Measurements from ENCODE around the gene ELOVL4.

The ELOVL4 gene

GRCh38 chr6:79911992-79912391 lies 35.4 kb downstream of the ELOVL4 start:
- no peak overlapping the region for H3K4me3 ChIP-seq (ENCODE audit: low read depth, low read length)
- H3K36me3 ChIP-seq (ENCODE audit: control insufficient read depth, insufficient read depth, low read length): no peaks in the 10 kb centered on the region
- H3K9me3 ChIP-seq (ENCODE audit: control insufficient read depth, insufficient read depth, low read depth, low read length): no peaks in the 10 kb centered on the region
- no peak overlapping the region for H3K27ac ChIP-seq (ENCODE audit: low read depth, low read length)
- no peaks in the 10 kb centered on the region; the same call in 1 of the 2 replicates for H3K4me1 ChIP-seq (ENCODE audit: control insufficient read depth, insufficient read depth, low read length)
- no peaks in the 10 kb centered on the region for H3K27me3 ChIP-seq (ENCODE audit: control insufficient read depth, insufficient read depth, low read length)
- no peak overlapping the region for H3K9ac ChIP-seq (ENCODE audit: low read length)

- Histone ChIP-seq H3K4me3 (ENCODE audit: low read depth, low read length) (no peak overlapping the region), H3K27ac (ENCODE audit: low read depth, low read length) (no peak overlapping the region), H3K27me3 (ENCODE audit: control insufficient read depth, insufficient read depth, low read length) (no peaks in the 10 kb centered on the region), H3K36me3 (ENCODE audit: control insufficient read depth, insufficient read depth, low read length) (no peaks in the 10 kb centered on the region), H3K9me3 (ENCODE audit: control insufficient read depth, insufficient read depth, low read depth, low read length) (no peaks in the 10 kb centered on the region), H3K4me1 (ENCODE audit: control insufficient read depth, insufficient read depth, low read length) (no peaks in the 10 kb centered on the region; the same call in 1 of the 2 replicates), H3K9ac (ENCODE audit: low read length) (no peak overlapping the region)
Measured at GRCh38 chr6:79909517-79909916, 37.8 kb downstream of the ELOVL4 start.

- no peaks in the 10 kb centered on the region for H3K9me3 ChIP-seq (ENCODE audit: control insufficient read depth, insufficient read depth, low read depth, low read length)
- no peaks in the 10 kb centered on the region for H3K4me1 ChIP-seq (ENCODE audit: control insufficient read depth, insufficient read depth, low read length)
- no peak overlapping the region for H3K27ac ChIP-seq (ENCODE audit: low read depth, low read length)
- no peak overlapping the region for H3K4me3 ChIP-seq (ENCODE audit: low read depth, low read length)
- no peak overlapping the region for H3K9ac ChIP-seq (ENCODE audit: low read length)
- no peaks in the 10 kb centered on the region for H3K36me3 ChIP-seq (ENCODE audit: control insufficient read depth, insufficient read depth, low read length)
- no peaks in the 10 kb centered on the region for H3K27me3 ChIP-seq (ENCODE audit: control insufficient read depth, insufficient read depth, low read length)
Measured at GRCh38 chr6:79902046-79902445, 45.3 kb downstream of the ELOVL4 start.

- H3K9ac ChIP-seq (ENCODE audit: low read length): no peak overlapping the region
- no peak overlapping the region for H3K4me3 ChIP-seq (ENCODE audit: low read depth, low read length)
- no peak overlapping the region for H3K27ac ChIP-seq (ENCODE audit: low read depth, low read length)
- no peaks in the 10 kb centered on the region for H3K9me3 ChIP-seq (ENCODE audit: control insufficient read depth, insufficient read depth, low read depth, low read length)
- no peaks in the 10 kb centered on the region for H3K27me3 ChIP-seq (ENCODE audit: control insufficient read depth, insufficient read depth, low read length)
- no peaks in the 10 kb centered on the region for H3K4me1 ChIP-seq (ENCODE audit: control insufficient read depth, insufficient read depth, low read length)
- H3K36me3 ChIP-seq (ENCODE audit: control insufficient read depth, insufficient read depth, low read length): no peaks in the 10 kb centered on the region
Measured at GRCh38 chr6:79898076-79898475, 49.3 kb downstream of the ELOVL4 start.

- no peak overlapping the region for H3K27ac ChIP-seq (ENCODE audit: low read depth, low read length)
Measured at GRCh38 chr6:79896075-79896449, 51.3 kb downstream of the ELOVL4 start.

GRCh38 chr6:79895382-79896074 lies 51.8 kb downstream of the ELOVL4 start:
- H3K27ac ChIP-seq (ENCODE audit: low read depth, low read length): no peak overlapping the region
- no peaks in the 10 kb centered on the region for H3K36me3 ChIP-seq (ENCODE audit: control insufficient read depth, insufficient read depth, low read length)
- H3K9me3 ChIP-seq (ENCODE audit: control insufficient read depth, insufficient read depth, low read depth, low read length): 0 out of 2 replicates have a peak, but pooled peaks cover 2% of the 10 kb centered on the region
- H3K9ac ChIP-seq (ENCODE audit: low read length): no peak overlapping the region
- no peaks in the 10 kb centered on the region for H3K4me1 ChIP-seq (ENCODE audit: control insufficient read depth, insufficient read depth, low read length)
- no peaks in the 10 kb centered on the region for H3K27me3 ChIP-seq (ENCODE audit: control insufficient read depth, insufficient read depth, low read length)
- no peak overlapping the region for H3K4me3 ChIP-seq (ENCODE audit: low read depth, low read length)

More at GRCh38 chr6:79896075-79896449, 51.3 kb downstream of the ELOVL4 start:
- Histone ChIP-seq H3K36me3 (ENCODE audit: control insufficient read depth, insufficient read depth, low read length) (no peaks in the 10 kb centered on the region), H3K9ac (ENCODE audit: low read length) (no peak overlapping the region), H3K4me3 (ENCODE audit: low read depth, low read length) (no peak overlapping the region), H3K9me3 (ENCODE audit: control insufficient read depth, insufficient read depth, low read depth, low read length) (0 out of 2 replicates have a peak, but pooled peaks cover 2% of the 10 kb centered on the region), H3K27me3 (ENCODE audit: control insufficient read depth, insufficient read depth, low read length) (no peaks in the 10 kb centered on the region), H3K4me1 (ENCODE audit: control insufficient read depth, insufficient read depth, low read length) (no peaks in the 10 kb centered on the region)

- peaks cover 4% of the 10 kb centered on the region; the same call in 1 of the 2 replicates for H3K9me3 ChIP-seq (ENCODE audit: control insufficient read depth, insufficient read depth, low read depth, low read length)
- H3K36me3 ChIP-seq (ENCODE audit: control insufficient read depth, insufficient read depth, low read length): no peaks in the 10 kb centered on the region
- no peak overlapping the region for H3K4me3 ChIP-seq (ENCODE audit: low read depth, low read length)
- H3K27ac ChIP-seq (ENCODE audit: low read depth, low read length): no peak overlapping the region
- H3K9ac ChIP-seq (ENCODE audit: low read length): no peak overlapping the region
- H3K4me1 ChIP-seq (ENCODE audit: control insufficient read depth, insufficient read depth, low read length): no peaks in the 10 kb centered on the region
- no peaks in the 10 kb centered on the region for H3K27me3 ChIP-seq (ENCODE audit: control insufficient read depth, insufficient read depth, low read length)
Measured at GRCh38 chr6:79894939-79895338, 52.4 kb downstream of the ELOVL4 start.

GRCh38 chr6:79888587-79888986 lies 58.8 kb downstream of the ELOVL4 start:
- Histone ChIP-seq H3K4me3 (ENCODE audit: low read depth, low read length) (no peak overlapping the region), H3K27me3 (ENCODE audit: control insufficient read depth, insufficient read depth, low read length) (no peaks in the 10 kb centered on the region; the same call in 1 of the 2 replicates)

GRCh38 chr6:79878142-79878748 lies 69.1 kb downstream of the ELOVL4 start:
- Histone ChIP-seq H3K27ac (ENCODE audit: low read depth, low read length) (no peak overlapping the region), H3K36me3 (ENCODE audit: control insufficient read depth, insufficient read depth, low read length) (no peaks in the 10 kb centered on the region), H3K4me1 (ENCODE audit: control insufficient read depth, insufficient read depth, low read length) (no peaks in the 10 kb centered on the region), H3K9ac (ENCODE audit: low read length) (no peak overlapping the region), H3K4me3 (ENCODE audit: low read depth, low read length) (no peak overlapping the region), H3K27me3 (ENCODE audit: control insufficient read depth, insufficient read depth, low read length) (no peaks in the 10 kb centered on the region), H3K9me3 (ENCODE audit: control insufficient read depth, insufficient read depth, low read depth, low read length) (no peaks in the 10 kb centered on the region)

More at GRCh38 chr6:79888587-79888986, 58.8 kb downstream of the ELOVL4 start:
- Histone ChIP-seq H3K4me1 (ENCODE audit: control insufficient read depth, insufficient read depth, low read length) (no peaks in the 10 kb centered on the region), H3K9ac (ENCODE audit: low read length) (no peak overlapping the region), H3K36me3 (ENCODE audit: control insufficient read depth, insufficient read depth, low read length) (no peaks in the 10 kb centered on the region), H3K27ac (ENCODE audit: low read depth, low read length) (no peak overlapping the region), H3K9me3 (ENCODE audit: control insufficient read depth, insufficient read depth, low read depth, low read length) (peaks cover 4% of the 10 kb centered on the region; the same call in 1 of the 2 replicates)

- no peak overlapping the region for H3K27ac ChIP-seq (ENCODE audit: low read depth, low read length)
- no peaks in the 10 kb centered on the region for H3K36me3 ChIP-seq (ENCODE audit: control insufficient read depth, insufficient read depth, low read length)
- H3K27me3 ChIP-seq (ENCODE audit: control insufficient read depth, insufficient read depth, low read length): no peaks in the 10 kb centered on the region
- peaks cover 4% of the 10 kb centered on the region; the same call in 1 of the 2 replicates for H3K4me1 ChIP-seq (ENCODE audit: control insufficient read depth, insufficient read depth, low read length)
- no peak overlapping the region for H3K9ac ChIP-seq (ENCODE audit: low read length)
- H3K4me3 ChIP-seq (ENCODE audit: low read depth, low read length): no peak overlapping the region
- no peaks in the 10 kb centered on the region for H3K9me3 ChIP-seq (ENCODE audit: control insufficient read depth, insufficient read depth, low read depth, low read length)
Measured at GRCh38 chr6:79874531-79875134, 72.7 kb downstream of the ELOVL4 start.

- H3K9me3 ChIP-seq (ENCODE audit: control insufficient read depth, insufficient read depth, low read depth, low read length): no peaks in the 10 kb centered on the region
- H3K4me1 ChIP-seq (ENCODE audit: control insufficient read depth, insufficient read depth, low read length): peaks cover 14% of the 10 kb centered on the region
- no peaks in the 10 kb centered on the region for H3K27me3 ChIP-seq (ENCODE audit: control insufficient read depth, insufficient read depth, low read length)
- no peak overlapping the region for H3K27ac ChIP-seq (ENCODE audit: low read depth, low read length)
- H3K9ac ChIP-seq (ENCODE audit: low read length): no peak overlapping the region
- no peaks in the 10 kb centered on the region for H3K36me3 ChIP-seq (ENCODE audit: control insufficient read depth, insufficient read depth, low read length)
- H3K4me3 ChIP-seq (ENCODE audit: low read depth, low read length): no peak overlapping the region
Measured at GRCh38 chr6:79872986-79873385, 74.4 kb downstream of the ELOVL4 start.

All from HUES6 (cell line).